Progenitor cell of endocrine pancreas (in vitro differentiated cells): ENCODE measurements around the gene WIPF1. TPM values are rescaled to one million over a fixed set of nuclear protein-coding genes. Genes with fewer than 3 reads are reported as not detected.
A peak's percentile ranks its signal among the peaks of the same experiment; 100 is the strongest.

Source experiments
- DNase-seq: peaks from one replicate; pipeline ENCODE4 v3.0.0; 2021; ENCODE audit warnings: low spot score; ENCODE audit not compliant: unreplicated experiment
- H3K27ac Mint-ChIP-seq: 2 replicates; pipeline ENCODE4 v1.8.0; 2021; ENCODE audit warnings: mild to moderate bottlenecking, moderate library complexity, mixed read lengths
- H3K27me3 Mint-ChIP-seq: 2 replicates; pipeline ENCODE4 v1.8.0; 2021; ENCODE audit warnings: mixed read lengths
- H3K36me3 Mint-ChIP-seq: 2 replicates; pipeline ENCODE4 v1.8.0; 2022; ENCODE audit warnings: mixed read lengths; ENCODE audit not compliant: insufficient read depth
- H3K4me1 Mint-ChIP-seq: 2 replicates; pipeline ENCODE4 v1.8.0; 2021; ENCODE audit warnings: low read depth, mixed read lengths
- H3K4me3 Mint-ChIP-seq: 2 replicates; pipeline ENCODE4 v1.8.0; 2021; ENCODE audit warnings: low read depth, mild to moderate bottlenecking, moderate library complexity, mixed read lengths
- H3K9me3 Mint-ChIP-seq: 2 replicates; pipeline ENCODE4 v1.8.0; 2021; ENCODE audit warnings: low read depth, mixed read lengths
- CTCF ChIP-seq: fragments of 200-600 bp; sonication (generic); IDR thresholded peaks from one replicate; pipeline ENCODE4 v1.5.0; 2021; ENCODE audit warnings: antibody characterized with exemption, mild to moderate bottlenecking; ENCODE audit not compliant: unreplicated experiment
- total RNA-seq: library from RNA; stranded (reverse); gene quantifications from 2 replicates; pipeline ENCODE4 v1.2.1, GENCODE V29; 2021

Gene WIPF1
- total RNA-seq, 1 donor from 2014 or later: 12.9 TPM

- peaks cover 14% of the 10 kb centered on the region for H3K4me1 Mint-ChIP-seq
These were observed 16.1 kb downstream of the WIPF1 start for GRCh38 chr2:174581491-174581890.

DNA sequence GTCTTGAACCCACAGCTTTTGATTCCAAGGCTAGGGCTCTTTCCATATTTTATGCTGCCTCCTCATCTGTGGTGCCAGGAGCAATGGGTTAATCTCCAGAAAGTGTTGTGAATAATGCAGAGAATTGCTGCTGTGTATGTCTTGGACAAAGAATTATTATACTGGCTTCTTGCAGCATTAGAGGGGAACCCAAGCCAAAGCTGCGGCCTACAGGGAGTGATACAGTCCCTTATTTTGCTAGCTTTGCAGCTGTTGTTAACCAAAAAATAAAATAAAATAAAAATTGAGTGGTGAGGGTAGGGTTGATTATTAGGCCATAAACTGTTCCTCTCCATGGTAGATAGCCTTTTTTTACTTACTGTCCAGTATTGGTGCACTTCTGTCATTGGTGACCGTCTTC, 16.7 kb downstream of the WIPF1 start:
- no peaks in the 10 kb centered on the region for H3K9me3 Mint-ChIP-seq
- peaks cover 13% of the 10 kb centered on the region for H3K4me1 Mint-ChIP-seq
- peaks cover 3% of the 10 kb centered on the region for H3K36me3 Mint-ChIP-seq
- H3K27ac Mint-ChIP-seq: no peak overlapping the region
- H3K4me3 Mint-ChIP-seq: no peak overlapping the region
- no peaks in the 10 kb centered on the region for H3K27me3 Mint-ChIP-seq
- no peak for TF ChIP-seq CTCF
- no peak for DNase-seq

More at GRCh38 chr2:174581491-174581890, 16.1 kb downstream of the WIPF1 start:
- Mint-ChIP-seq H3K36me3 (peaks cover 3% of the 10 kb centered on the region), H3K4me3 (no peak overlapping the region), H3K9me3 (no peaks in the 10 kb centered on the region), H3K27me3 (no peaks in the 10 kb centered on the region), H3K27ac (no peak overlapping the region)
- no peak for TF ChIP-seq CTCF
- DNase-seq: no peak

DNA sequence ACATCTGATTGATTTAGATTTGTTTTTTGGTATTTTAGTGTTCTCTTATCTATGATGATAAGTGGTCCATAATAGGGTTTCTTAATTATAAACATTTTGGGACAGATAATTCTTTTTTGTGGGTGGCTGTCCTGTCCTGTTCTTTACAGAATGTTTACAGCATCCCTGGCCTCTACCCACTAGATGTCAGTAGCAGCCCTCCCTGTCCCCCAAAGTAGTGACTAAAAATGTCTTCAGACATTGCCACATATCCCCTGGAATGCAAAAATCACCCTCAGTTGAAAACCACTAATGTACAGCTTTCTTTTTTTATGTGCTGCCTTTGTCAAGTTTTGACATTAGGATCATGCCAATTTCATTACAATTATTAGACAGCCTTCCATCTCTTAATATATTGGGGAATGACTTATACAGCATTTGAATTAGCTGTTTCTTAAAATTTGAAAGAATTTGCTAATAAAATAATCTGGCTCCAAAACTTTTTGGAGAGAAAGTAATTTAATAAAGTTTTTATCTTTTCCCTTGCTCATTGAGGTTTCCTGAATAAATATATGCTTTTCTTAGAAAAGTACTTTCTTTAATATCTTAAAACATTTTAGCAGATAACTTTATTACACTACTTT, 19.5 kb downstream of the WIPF1 start:
- Mint-ChIP-seq H3K9me3 (no peaks in the 10 kb centered on the region), H3K4me3 (no peak overlapping the region), H3K4me1 (no peaks in the 10 kb centered on the region), H3K27ac (no peak overlapping the region), H3K36me3 (peaks cover 7% of the 10 kb centered on the region), H3K27me3 (no peaks in the 10 kb centered on the region)
- TF ChIP-seq CTCF: peak; percentile 30
- no peak for DNase-seq

- no peak for DNase-seq
- no peaks in the 10 kb centered on the region for H3K9me3 Mint-ChIP-seq
- H3K27me3 Mint-ChIP-seq: no peaks in the 10 kb centered on the region
- H3K4me3 Mint-ChIP-seq: no peak overlapping the region
- H3K4me1 Mint-ChIP-seq: no peaks in the 10 kb centered on the region
- no peak for TF ChIP-seq CTCF
- peaks cover 12% of the 10 kb centered on the region for H3K36me3 Mint-ChIP-seq
- H3K27ac Mint-ChIP-seq: no peak overlapping the region
These were observed 22.4 kb downstream of the WIPF1 start for GRCh38 chr2:174575124-174575776.

DNA sequence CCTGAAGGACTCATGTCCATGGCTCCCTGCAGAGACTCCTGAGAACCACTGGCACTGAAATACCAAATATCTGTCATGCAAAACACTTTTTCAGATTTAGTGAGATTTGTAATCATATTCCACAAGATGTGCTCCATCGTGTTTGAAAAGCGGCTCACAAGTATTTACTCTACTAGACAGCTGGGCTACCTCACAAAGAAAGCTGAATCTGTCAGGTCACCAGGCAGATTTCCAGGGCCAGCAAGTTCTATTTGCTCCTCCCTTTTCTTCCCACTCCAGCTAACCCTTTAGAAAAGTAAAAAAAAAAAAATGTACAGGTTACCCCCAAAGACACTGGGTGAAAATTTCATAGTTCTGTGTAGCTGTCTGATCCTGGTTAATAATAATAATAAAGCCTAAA, 22.9 kb downstream of the WIPF1 start:
- Mint-ChIP-seq H3K4me1 (no peaks in the 10 kb centered on the region), H3K4me3 (no peak overlapping the region), H3K36me3 (peaks cover 13% of the 10 kb centered on the region), H3K9me3 (no peaks in the 10 kb centered on the region), H3K27ac (no peak overlapping the region), H3K27me3 (no peaks in the 10 kb centered on the region)
- TF ChIP-seq CTCF: no peak
- no peak for DNase-seq
